Pancreas (tissue), 10 donors: ENCODE data around the gene ADCY2. TPM values are rescaled to one million over a fixed set of nuclear protein-coding genes. Genes with fewer than 3 reads are reported as not detected.
"Not testable (repeated sequence)": the region's sequence is repeated elsewhere in the genome, so short reads cannot be mapped to it uniquely, and the experiment has no call there.

ENCODE experiments used
- ATAC-seq, 4 donors: fragments of 200-7000 bp; cut with Tn5 transposase; one replicate each; pipeline versions ENCODE4 v1.8.0 to v1.9.1; 2020; ENCODE audit warnings: mild to moderate bottlenecking in 4 of 4, moderate library complexity in 4 of 4
- DNase-seq, 6 donors: peaks; one replicate each; pipeline ENCODE4 v3.0.0-alpha.2; 2020
- FAIRE-seq: peaks from 2 replicates; lab custom pipeline; 2012; peaks lifted over from hg19 to GRCh38; lab: Jason Lieb, UNC
- H3K27ac ChIP-seq, 4 donors: fragments of 200-600 bp; sonication (generic); 1 replicate in 3 of 4; 2 replicates in 1 of 4; pipeline versions ENCODE4 v1.5.0 to v1.8.0; 2020
- H3K27me3 ChIP-seq, 4 donors: fragments of 200-600 bp; one replicate each; pipeline ENCODE4 v1.8.0; 2021
- H3K36me3 ChIP-seq, 3 donors: fragments of 200-600 bp; sonication (generic) in 1 of 3; one replicate each; pipeline versions ENCODE4 v1.5.0 to v1.8.0; 2020 to 2021
- H3K4me1 ChIP-seq, 3 donors: fragments of 200-600 bp; one replicate each; pipeline ENCODE4 v1.8.0; 2021
- H3K4me3 ChIP-seq, 4 donors: fragments of 200-600 bp; sonication (generic) in 2 of 4; one replicate each; pipeline versions ENCODE4 v1.5.0 to v1.8.0; 2020 to 2021
- H3K9me3 ChIP-seq, 4 donors: fragments of 200-600 bp; one replicate each; pipeline ENCODE4 v1.8.0; 2021
- WGBS, 2 donors: extraction: QIAGEN DNeasy Blood & Tissue Kit; methylation state at CpG; one replicate each; pipeline ENCODE4 v1.1.7; 2013; 5-methylcytosine and 5-hydroxymethylcytosine counted together
- intact Hi-C, 3 donors: fragments of 100-400 bp; cut with DNase I; formaldehyde crosslinking; loops; one replicate each; pipeline versions ENCODE4 v1.11.1 to v1.14.2; 2022
- polyA plus RNA-seq, 2 donors: library from polyadenylated mRNA; stranded (reverse); fragments of 200-250 nt; gene quantifications; one replicate each; pipeline ENCODE4 v1.2.3, GENCODE V29; 2013
- total RNA-seq, 6 donors: library from RNA; stranded (reverse); fragmentation: NEBNext Ultra II Directional in 4 of 6; extraction: Animal tissue kit (Norgen Biotek cat#: 25700) in 4 of 6; gene quantifications; one replicate each; pipeline versions ENCODE4 v1.2.1 to v1.2.4, GENCODE V29; 2021 to 2023
- TF ChIP-seq, protein P1 (sequence below), 4 donors: fragments of 200-600 bp; sonication (generic) in 3 of 4; IDR thresholded peaks; one replicate each; pipeline versions ENCODE4 v1.5.0 to v1.8.0; 2021; ENCODE audit warnings: antibody characterized with exemption in 4 of 4
- donor health status: healthy with polysubstance abuse.
- donor health status: DM: no; HTN: no; CAD: no; lungs with moderate emphysema.
- donor health status: DM: no; HTN: no; CAD: no.
- donor health status: control.
- donor health status: control.
- donor health status: Bipolar disorder and iron deficiency.
- donor health status: DM: yes; HTN: yes; CAD: no.
- donor health status: DM: no; HTN: no; CAD: no.
- donor health status: DM: no; HTN: no; CAD: no.
- donor health status: DM: yes; HTN: yes; CAD: no.

Gene ADCY2
- total and polyA plus RNA-seq, 8 donors, result 0.19 to 2.2 (median 0.50) TPM

DNA sequence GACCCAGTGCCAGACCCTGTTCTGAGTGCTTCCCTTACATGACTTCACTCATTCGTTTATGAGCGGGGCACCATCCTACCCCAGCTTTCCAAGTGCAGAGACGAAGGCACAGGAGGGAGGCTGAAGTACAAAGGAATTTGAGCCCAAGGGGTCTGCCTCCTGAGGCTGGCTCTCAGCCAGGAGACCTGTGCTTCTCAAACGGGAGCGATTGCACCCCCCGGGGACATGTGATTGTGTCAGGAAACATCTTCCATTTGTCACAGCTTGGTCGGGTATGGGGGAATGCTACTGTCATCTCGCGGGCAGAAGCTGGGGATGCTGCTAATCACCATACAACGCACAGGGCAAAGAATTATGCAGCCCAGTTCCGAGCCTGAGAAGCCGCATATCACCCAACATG, 23.9 kb downstream of the ADCY2 start:
- ATAC-seq (no peak), DNase-seq (no peak), FAIRE-seq (no peak)
- WGBS, 2 donors, result 43 to 47% methylated on average over 12 of the region's 12 CpGs
- Histone ChIP-seq H3K9me3 (no peaks in the 10 kb centered on the region), H3K4me3 (no peak overlapping the region), H3K27me3 (no peaks in the 10 kb centered on the region), H3K27ac (no peak overlapping the region), H3K36me3 (no peaks in the 10 kb centered on the region), H3K4me1 (no peaks in the 10 kb centered on the region)
- TF ChIP-seq, protein P1, sequence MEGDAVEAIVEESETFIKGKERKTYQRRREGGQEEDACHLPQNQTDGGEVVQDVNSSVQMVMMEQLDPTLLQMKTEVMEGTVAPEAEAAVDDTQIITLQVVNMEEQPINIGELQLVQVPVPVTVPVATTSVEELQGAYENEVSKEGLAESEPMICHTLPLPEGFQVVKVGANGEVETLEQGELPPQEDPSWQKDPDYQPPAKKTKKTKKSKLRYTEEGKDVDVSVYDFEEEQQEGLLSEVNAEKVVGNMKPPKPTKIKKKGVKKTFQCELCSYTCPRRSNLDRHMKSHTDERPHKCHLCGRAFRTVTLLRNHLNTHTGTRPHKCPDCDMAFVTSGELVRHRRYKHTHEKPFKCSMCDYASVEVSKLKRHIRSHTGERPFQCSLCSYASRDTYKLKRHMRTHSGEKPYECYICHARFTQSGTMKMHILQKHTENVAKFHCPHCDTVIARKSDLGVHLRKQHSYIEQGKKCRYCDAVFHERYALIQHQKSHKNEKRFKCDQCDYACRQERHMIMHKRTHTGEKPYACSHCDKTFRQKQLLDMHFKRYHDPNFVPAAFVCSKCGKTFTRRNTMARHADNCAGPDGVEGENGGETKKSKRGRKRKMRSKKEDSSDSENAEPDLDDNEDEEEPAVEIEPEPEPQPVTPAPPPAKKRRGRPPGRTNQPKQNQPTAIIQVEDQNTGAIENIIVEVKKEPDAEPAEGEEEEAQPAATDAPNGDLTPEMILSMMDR (IDR thresholded peaks at IDR 0.05), result no peak
- intact Hi-C loops, result no loop called here

- DNase-seq (no peak), FAIRE-seq (no peak), ATAC-seq (no peak)
- Histone ChIP-seq H3K4me1 (no peaks in the 10 kb centered on the region), H3K27ac (no peak overlapping the region), H3K9me3 (no peaks in the 10 kb centered on the region), H3K27me3 (no peaks in the 10 kb centered on the region), H3K36me3 (no peaks in the 10 kb centered on the region), H3K4me3 (no peak overlapping the region)
- TF ChIP-seq, protein P1 (IDR thresholded peaks at IDR 0.05), result no peak
- intact Hi-C loops, result no loop called here
- WGBS, 2 donors, result 31% methylated on average over 10 of the region's 10 CpGs
Measured at GRCh38 chr5:7420510-7421280, 24.8 kb downstream of the ADCY2 start.

GRCh38 chr5:7422316-7423106, 26.6 kb downstream of the ADCY2 start:
- FAIRE-seq (no peak), ATAC-seq (no peak), DNase-seq (no peak)
- Histone ChIP-seq H3K27me3 (no peaks in the 10 kb centered on the region), H3K36me3 (no peaks in the 10 kb centered on the region), H3K9me3 (no peaks in the 10 kb centered on the region), H3K27ac (no peak overlapping the region), H3K4me3 (no peak overlapping the region), H3K4me1 (no peaks in the 10 kb centered on the region)
- WGBS, 2 donors, result 36 to 40% methylated on average over 6 of the region's 6 CpGs
- intact Hi-C loops, result no loop called here
- TF ChIP-seq, protein P1 (IDR thresholded peaks at IDR 0.05), result no peak

DNA sequence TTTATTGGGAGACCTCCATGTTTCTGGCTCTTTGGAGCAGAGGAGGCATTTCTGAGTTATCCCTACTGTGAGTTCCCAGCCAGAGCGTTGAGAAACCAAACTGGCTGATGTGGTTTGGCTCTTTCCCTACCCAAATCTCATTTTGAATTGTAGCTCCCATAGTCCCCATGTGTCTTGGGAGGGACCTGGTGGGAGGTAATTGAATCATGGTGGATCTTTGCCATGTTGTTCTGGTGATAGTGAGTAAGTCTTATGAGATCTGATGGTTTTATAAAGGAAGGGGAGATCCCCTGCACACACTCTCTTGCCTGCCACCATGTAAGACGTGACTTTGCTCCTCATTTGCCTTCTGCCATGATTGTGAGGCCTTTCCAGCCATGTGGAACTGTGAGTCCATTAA, 27.3 kb downstream of the ADCY2 start:
- intact Hi-C loops, H3K9me3 ChIP-seq, FAIRE-seq, H3K4me3 ChIP-seq, H3K27ac ChIP-seq, H3K36me3 ChIP-seq, H3K27me3 ChIP-seq, DNase-seq, H3K4me1 ChIP-seq, ATAC-seq: not testable (repeated sequence)
- 69 to 76% methylated on average over 2 of the region's 2 CpGs for WGBS, 2 donors

GRCh38 chr5:7425830-7426229, 29.9 kb downstream of the ADCY2 start:
- TF ChIP-seq, protein P1 (IDR thresholded peaks at IDR 0.05), result no peak
- Histone ChIP-seq H3K4me1 (no peaks in the 10 kb centered on the region), H3K27me3 (no peaks in the 10 kb centered on the region), H3K36me3 (no peaks in the 10 kb centered on the region), H3K9me3 (no peaks in the 10 kb centered on the region), H3K4me3 (no peak overlapping the region), H3K27ac (no peak overlapping the region)
- DNase-seq (no peak), FAIRE-seq (no peak), ATAC-seq (no peak)
- WGBS, 2 donors, result 68 to 77% methylated on average over 2 of the region's 2 CpGs
- intact Hi-C loops, result no loop called here
